NOMO-1 (cell line): Measurements from ENCODE around the gene ICE2.

ENCODE experiments used
- DNase-seq, 2 experiments: peaks; one replicate each; lab custom pipeline; 2025; ENCODE audit not compliant: unreplicated experiment in 2 of 2; lab: John Stamatoyannopoulos, UW

ICE2 gene

GRCh38 chr15:60374209-60374608, 104.7 kb downstream of the ICE2 start:
- DNase-seq = no peak

GRCh38 chr15:60373745-60374144, 105.2 kb downstream of the ICE2 start:
- no peak for DNase-seq

GRCh38 chr15:60373327-60373726, 105.6 kb downstream of the ICE2 start:
- DNase-seq = no peak

- no peak for DNase-seq
Measured at GRCh38 chr15:60372756-60373155, 106.2 kb downstream of the ICE2 start.

- no peak for DNase-seq
Measured at GRCh38 chr15:60372227-60372626, 106.7 kb downstream of the ICE2 start.

GRCh38 chr15:60371175-60372051, 107.5 kb downstream of the ICE2 start:
- DNase-seq = no peak

- no peak for DNase-seq
Measured at GRCh38 chr15:60370869-60371136, 108.1 kb downstream of the ICE2 start.

- DNase-seq = no peak
Measured at GRCh38 chr15:60370105-60370868, 108.7 kb downstream of the ICE2 start.

- DNase-seq = no peak
Measured at GRCh38 chr15:60369696-60370095, 109.2 kb downstream of the ICE2 start.
